ENCODE measurements around the gene EXD3.
"Not testable (repeated sequence)": the region's sequence is repeated elsewhere in the genome, so short reads cannot be mapped to it uniquely, and the experiment has no call there.

The EXD3 gene

DNA sequence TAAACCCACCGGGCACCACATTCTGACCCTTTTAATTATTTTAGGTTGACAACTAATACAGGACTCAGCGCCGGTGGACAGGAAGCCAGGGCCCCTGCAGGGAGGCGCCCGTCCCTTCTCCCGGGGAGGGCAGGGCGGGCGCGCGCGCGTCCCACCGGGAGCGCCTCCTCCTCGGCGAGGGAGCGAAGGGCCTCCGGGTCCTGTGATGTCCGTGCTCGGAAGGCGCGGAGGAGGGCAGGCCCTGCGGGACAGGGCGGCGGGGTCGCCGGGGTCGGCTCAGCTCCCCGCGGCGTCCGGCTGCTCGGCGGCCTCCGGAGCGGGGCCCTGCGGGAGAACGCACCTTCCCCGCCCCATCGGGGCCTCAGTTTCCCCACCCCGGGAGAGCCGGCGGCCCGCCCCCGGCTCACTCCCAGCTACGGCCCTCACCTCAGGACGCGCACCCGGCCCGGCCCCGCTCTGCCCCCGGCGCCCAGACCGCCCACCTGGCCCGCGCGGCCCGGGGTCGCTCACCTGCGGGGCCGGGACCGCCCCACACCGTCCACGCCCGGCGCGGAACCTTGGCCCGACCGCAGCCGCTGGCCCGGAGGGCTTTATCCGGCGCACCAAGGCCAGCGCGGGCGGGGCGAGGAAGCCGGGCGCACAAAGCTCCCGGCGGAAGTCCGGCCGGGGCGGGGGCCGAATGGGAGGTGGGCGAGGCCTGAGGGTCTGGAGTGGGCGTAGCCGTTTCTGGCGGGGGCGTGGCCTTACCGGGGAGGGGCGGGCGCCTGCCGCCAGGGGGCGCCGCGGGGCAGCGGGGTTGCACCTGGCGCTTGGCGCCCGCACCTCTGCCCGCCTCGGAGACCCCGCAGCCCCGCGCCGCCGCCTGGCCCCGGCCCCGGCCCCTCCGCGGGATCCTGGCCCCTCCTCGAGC, at the start of gene EXD3, which contains the start of gene NOXA1:
TSS of gene EXD3 (minus strand) at position 559 of the 910 bp plus-strand sequence. CDS start 27,805 bp downstream, outside the sequence.
TSS of gene NOXA1 (plus strand) at position 790 of the 910 bp plus-strand sequence. CDS start 137 bp downstream, outside the sequence.
- peak; percentile 93 for DNase-seq

- no peak for DNase-seq
Observed at GRCh38 chr9:137470785-137471184, 47.8 kb upstream of the EXD3 start.

DNA sequence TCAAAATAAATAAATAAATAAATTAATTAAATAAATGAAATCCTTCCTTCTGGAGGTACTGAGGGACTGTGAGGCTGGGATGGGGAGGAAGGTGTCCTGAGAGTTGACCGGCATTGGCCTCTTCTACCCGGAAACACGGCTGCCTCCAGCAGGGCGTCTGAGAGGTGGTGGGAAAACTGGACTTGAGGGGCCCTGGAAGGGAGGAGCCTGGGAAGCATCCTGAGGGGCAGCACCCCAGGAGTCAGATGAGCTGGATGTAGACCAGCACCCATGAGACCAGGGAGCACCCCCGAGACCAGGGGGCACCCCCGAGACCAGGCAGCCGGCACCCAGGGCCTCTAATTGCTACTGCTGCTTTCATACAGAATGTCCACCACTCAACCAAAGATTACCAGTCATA, 44.9 kb upstream of the EXD3 start:
- DNase-seq = no peak

DNA sequence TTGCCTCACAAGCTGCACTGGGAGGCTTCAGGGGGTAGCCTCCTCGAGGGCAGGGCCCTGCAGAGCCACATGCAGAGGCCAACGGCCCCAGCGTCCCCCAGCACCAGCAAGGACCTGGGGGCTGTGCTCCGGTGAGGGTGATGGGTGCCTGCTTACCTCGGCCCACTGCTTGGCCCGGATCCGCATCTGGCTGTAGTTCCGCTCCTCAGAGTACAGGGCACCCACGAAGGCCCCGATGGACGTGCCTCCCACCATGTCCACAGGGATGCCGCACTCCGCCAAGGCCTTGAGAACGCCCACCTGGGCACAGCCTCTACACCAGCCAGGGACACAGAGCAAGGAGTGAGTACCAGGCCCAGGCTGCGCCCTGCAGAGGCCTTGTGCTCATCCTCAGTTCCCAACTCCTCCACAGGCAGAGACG, 44.2 kb upstream of the EXD3 start:
- DNase-seq = no peak

- not testable (repeated sequence) for DNase-seq
Observed at GRCh38 chr9:137466389-137467085, 43.6 kb upstream of the EXD3 start.

- no peak for DNase-seq
Observed at GRCh38 chr9:137465720-137466388, 42.9 kb upstream of the EXD3 start.

GRCh38 chr9:137465000-137465719, 42.2 kb upstream of the EXD3 start:
- no peak for DNase-seq

DNA sequence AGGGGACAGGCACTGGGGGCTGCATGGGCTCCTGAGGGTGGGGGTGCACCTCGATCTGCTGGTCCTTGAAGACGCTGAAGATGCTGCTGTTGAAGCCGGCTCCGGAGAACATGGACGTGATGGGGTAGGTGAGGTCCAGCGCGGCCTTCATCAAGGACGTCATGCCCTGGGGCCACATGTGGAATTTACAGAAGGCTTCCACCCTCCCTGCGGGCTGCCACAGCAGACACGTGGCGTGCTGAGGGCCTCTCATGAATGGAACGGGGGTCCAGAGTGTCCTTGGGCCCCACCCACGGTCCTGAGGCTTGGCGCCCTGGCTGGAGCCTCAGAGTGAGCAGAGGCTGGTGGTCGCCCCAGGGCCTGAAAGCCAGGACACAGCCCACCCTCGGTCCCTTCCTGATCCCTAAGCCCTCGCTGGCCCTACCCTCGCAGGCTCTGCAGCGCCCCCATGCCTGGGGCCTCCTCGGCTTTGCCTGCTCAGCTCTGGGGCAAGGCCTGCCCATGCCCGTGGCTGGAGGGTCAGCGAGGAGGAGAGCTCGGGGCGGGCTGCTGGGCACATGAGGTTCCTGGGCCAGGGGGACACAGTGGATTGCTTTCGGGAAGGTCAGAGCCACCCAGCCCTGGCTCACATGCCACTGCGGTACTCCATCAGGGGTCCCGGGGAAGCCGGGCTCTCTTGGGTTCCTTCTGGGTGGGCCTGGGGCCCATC, 41.5 kb upstream of the EXD3 start:
- DNase-seq = no peak

- DNase-seq = no peak
Observed at GRCh38 chr9:137463931-137464290, 40.9 kb upstream of the EXD3 start.

- DNase-seq = no peak
Observed at GRCh38 chr9:137462986-137463930, 40.3 kb upstream of the EXD3 start.

DNA sequence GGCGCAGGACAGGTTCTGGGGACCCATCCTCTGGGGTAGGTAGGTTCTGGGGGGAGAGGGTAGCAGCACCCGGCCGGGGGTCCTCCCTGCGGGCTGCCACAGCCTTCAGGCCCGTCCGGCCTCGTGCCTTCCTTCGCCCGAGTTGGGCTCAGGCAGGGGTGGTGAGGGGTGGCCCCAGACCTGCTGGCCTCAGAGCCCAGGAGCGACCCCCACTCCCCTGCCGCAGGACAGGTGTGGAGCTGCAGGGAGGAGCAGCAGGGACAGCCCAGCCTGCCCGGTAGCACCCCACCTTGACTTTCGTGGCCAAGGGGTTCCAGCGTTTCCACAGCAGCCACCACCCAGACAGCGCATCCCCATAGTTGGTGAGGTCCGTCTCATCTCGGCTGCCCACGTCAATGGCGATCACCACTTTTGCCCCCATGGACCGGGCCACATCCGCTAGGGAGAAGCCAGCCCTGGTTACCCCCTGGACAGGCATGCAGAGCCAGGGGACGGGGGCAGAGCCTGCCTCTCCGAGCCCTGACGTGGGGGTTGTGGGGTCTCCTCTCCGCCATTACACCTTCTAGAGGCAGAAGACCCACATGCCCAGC, 39.5 kb upstream of the EXD3 start:
- no peak for DNase-seq

DNA sequence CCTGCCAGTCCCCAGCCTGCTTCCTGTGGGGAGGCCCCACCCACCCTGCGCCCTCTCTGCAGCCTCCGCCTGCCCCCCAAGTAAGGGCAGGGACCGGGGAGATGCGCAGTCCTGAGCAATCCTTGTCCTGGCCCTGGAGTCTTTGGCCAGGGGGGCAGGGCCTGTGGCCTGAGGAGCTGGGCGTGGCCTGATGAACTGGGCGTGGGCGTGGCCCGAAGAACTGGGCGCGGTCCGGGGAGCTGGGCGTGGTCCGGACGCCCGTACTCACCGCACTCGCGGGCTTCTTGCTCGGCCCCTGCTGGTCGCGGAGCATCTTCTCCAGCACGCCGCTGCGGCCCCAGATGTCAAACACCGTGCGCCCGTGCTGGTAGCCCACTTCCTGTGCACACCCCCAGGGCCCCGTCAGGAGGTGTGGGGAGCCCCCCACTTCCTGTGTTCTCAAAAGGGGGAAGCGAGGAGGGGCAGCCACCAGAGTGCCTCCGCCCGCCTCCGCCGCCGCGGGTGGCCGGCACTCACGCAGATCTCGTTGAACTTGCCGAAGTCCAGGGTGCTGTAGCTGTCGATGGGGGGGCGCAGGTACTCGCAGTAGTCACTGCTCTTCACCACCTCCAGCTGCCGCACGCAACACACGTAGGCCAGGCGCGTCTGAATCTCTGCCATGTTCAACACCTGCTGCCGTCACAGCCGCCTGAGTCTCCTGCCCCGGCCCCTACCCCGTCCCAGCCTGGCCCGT, 38.9 kb upstream of the EXD3 start:
- DNase-seq = no peak

DNA sequence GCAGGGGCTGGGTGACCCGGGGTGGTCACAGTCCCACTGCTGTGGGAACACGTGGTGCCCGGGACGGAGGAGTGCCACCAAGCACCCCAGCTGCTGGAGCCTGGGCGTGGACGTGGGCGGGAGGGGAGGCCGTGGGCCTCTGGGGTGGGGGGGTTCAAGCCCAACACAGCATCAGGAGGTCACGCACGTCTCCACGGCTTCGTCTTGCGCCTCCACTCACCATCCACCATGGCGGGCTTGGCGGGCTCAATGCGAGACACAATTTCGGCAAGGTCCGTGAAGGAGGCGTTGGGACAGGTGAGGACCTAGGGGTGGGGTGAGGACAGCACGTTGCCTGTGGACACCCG, 38.3 kb upstream of the EXD3 start:
- DNase-seq = no peak

DNA sequence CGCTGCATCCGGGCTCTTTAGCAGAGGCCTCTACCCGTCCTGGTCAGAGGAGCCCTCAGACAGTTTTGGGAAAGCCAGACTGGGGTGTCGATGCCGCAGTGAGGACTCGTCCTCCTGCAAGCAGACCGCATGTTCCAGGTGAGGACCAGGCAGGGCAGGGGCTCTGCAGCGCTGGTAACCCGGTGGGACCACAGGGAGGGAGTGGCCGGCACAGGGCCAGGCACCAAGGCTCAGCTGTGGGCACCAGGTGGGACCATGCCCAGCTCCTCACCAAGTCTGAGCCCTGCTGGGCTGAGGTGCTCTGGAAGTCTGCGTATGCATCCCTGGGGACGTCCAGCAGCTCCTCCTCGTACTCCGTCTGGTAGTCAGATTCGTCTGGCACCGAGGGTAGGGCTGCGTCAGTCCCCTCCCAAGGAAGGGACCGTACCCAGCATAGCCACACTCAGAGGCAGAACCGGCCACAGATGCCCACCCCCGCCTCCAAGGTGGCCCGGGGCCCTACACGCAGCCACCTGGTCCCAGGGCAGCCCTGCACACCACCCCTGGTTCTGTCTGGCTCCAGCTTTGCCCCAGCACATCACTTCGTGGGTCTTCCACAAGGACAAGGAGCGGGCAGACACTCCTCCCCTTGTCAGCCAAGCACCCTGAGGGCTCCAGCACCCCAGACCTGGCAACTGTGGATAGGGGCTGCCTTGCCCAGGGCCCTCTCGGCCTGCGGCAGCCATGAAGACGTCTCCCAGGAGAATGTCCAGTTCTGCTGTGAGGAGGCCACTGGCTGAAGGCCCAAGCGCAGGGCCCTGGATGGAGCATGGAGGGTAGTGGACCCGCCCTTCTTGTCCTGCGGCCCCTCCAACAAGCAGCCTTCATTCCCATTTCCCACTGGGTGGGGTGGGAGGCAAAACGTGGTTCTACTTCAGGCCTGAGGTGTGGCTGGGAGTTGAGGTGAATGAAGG, 37.7 kb upstream of the EXD3 start:
- DNase-seq = no peak

DNA sequence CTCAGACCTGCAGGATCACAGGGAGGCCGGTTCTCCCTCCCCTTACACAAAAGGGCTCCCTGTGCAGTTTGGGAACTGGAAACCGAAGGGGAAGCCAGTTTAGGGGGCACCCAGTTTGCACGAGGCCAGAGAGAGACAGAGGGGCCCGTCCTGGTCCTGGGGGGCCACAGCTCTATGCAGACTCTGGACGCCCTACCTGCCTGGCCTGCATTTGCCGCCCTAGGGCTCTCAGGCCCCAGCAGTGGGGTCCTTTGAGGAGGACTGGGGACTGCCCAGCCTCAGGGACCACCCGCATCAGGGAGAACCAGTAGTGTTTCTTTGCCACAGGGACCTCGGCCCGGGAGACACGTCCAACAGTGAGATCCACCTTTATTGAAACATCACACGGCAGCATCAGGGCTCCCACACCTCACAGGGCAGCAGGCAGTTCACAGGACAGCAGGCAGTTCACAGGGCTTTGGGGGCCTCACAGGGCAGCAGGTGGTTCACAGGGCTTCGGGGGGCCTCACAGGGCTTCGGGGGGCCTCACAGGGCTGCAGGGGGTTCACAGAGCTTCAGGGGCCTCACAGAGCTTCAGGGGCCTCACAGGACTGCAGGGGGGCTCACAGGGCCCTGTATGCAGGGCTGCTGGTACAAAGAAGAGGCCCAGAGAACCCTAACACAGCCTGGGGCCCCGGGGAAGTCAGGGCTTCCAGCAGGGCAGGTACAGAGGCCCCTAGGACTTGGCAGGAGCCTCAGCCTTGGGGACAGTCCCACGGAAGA, 36.8 kb upstream of the EXD3 start:
- DNase-seq = no peak

DNA sequence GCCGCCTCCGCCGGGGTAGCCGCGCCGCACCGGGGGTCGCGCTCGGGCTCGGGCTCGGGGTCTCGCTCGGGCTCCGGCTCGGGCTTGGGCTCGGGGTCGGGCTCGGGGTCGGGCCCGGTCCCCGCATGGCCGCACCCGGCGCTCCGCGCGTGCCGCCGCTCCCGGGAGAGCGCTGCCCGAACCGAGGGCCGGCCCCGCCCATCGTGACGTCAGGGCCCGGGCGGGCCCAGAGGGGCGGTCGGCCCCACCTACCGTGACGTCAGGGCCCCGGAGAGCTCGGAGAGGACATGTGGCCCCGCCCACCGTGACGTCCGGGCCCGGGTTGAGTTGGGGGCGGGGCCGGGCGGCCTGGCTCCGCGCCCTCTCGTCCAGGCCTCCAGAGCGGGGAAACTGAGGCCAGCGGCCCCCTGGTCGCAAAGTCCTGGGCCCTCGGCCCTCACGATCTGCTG, 36.2 kb upstream of the EXD3 start, which contains the start of gene NSMF:
TSS of gene NSMF (minus strand) at position 183 of the 449 bp plus-strand sequence. CDS start 232 bp downstream, outside the sequence.
- peak; percentile 91 for DNase-seq

Data from NCI-H1436 (cell line).